A673 (cell line): Measurements from ENCODE around the gene GTPBP6. TPM values are rescaled to one million over a fixed set of nuclear protein-coding genes. Genes with fewer than 3 reads are reported as not detected.

Experiments used
- Bru-seq: library from RNA; stranded (reverse); fragments of 400-500 nt; gene quantifications from one replicate; lab custom pipeline; 2021; lab: Mats Ljungman, UMichigan
- BruChase-seq, 2 experiments: library from RNA; stranded (reverse); fragments of 400-500 nt; gene quantifications; one replicate each; lab custom pipeline; 2021; lab: Mats Ljungman, UMichigan
- BruUV-seq: library from RNA; stranded (reverse); fragments of 400-500 nt; replicated peaks from 2 replicates; lab custom pipeline; 2021; lab: Mats Ljungman, UMichigan
- CTCF ChIA-PET: fragments of 300-600 bp; sonication (Branson Sonifier 250); formaldehyde crosslinking; loops from one replicate; lab custom pipeline; 2022; ENCODE audit warnings: antibody characterized with exemption; lab: Charles Lee
- POLR2A ChIA-PET: fragments of 300-600 bp; sonication (Branson Sonifier 250); formaldehyde crosslinking; loops from one replicate; lab custom pipeline; 2022; ENCODE audit warnings: antibody characterized with exemption; ENCODE audit not compliant: low non-redundant PET; lab: Charles Lee
- DNase-seq: peaks from one replicate; pipeline ENCODE4 v3.0.0-alpha.2; 2015; ENCODE audit warnings: low spot score
- H3K27ac ChIP-seq: fragments of 200-600 bp; sonication (generic); 2 replicates; pipeline ENCODE4 v1.5.1; 2016; ENCODE audit warnings: mixed run types, low read depth, mild to moderate bottlenecking, mixed read lengths, antibody characterized with exemption, low read length; ENCODE audit not compliant: poor library complexity, severe bottlenecking
- H3K27me3 ChIP-seq: fragments of 200-600 bp; sonication (generic); replicated peaks from 2 replicates; pipeline ENCODE4 v1.6.1; 2017; ENCODE audit warnings: mixed run types, low read depth, mild to moderate bottlenecking, mixed read lengths, antibody characterized with exemption, low read length; ENCODE audit not compliant: insufficient read depth, poor library complexity
- H3K36me3 ChIP-seq: fragments of 200-600 bp; sonication (generic); 2 replicates; pipeline ENCODE4 v1.6.1; 2016; ENCODE audit warnings: mixed run types, mild to moderate bottlenecking, mixed read lengths, antibody characterized with exemption, low read length; ENCODE audit not compliant: insufficient read depth, poor library complexity, severe bottlenecking
- H3K4me1 ChIP-seq: fragments of 200-600 bp; sonication (generic); 2 replicates; pipeline ENCODE4 v1.6.1; 2017; ENCODE audit warnings: mixed run types, mild to moderate bottlenecking, mixed read lengths, antibody characterized with exemption, low read length; ENCODE audit not compliant: insufficient read depth, poor library complexity, severe bottlenecking
- H3K4me3 ChIP-seq: fragments of 200-600 bp; sonication (generic); 2 replicates; pipeline ENCODE4 v1.5.1; 2016; ENCODE audit warnings: low read depth, mixed run types, mild to moderate bottlenecking, mixed read lengths, low read length; ENCODE audit not compliant: poor library complexity, severe bottlenecking
- H3K9me3 ChIP-seq: fragments of 200-600 bp; sonication (generic); 2 replicates; pipeline ENCODE4 v1.6.1; 2016; ENCODE audit warnings: mixed run types, low read depth, mild to moderate bottlenecking, mixed read lengths, antibody characterized with exemption, low read length; ENCODE audit not compliant: poor library complexity, severe bottlenecking
- CTCF ChIP-seq: fragments of 300-800, 200-600 bp; sonication (generic); conservative IDR thresholded peaks from 2 replicates; pipeline ENCODE4 v1.5.1; 2017; ENCODE audit warnings: low read depth, mild to moderate bottlenecking, antibody characterized with exemption, low read length, moderate library complexity, mixed read lengths
- EZH2 ChIP-seq: fragments of 200-600 bp; sonication (generic); IDR thresholded peaks from 2 replicates; pipeline ENCODE4 v1.6.1; 2017; ENCODE audit warnings: borderline replicate concordance, low read depth, mild to moderate bottlenecking, mixed read lengths, antibody characterized with exemption, low read length; ENCODE audit not compliant: poor library complexity, severe bottlenecking
- intact Hi-C: fragments of 100-400 bp; cut with micrococcal nuclease; formaldehyde crosslinking; loops from one replicate; pipeline ENCODE4 v1.10.0; 2022; ENCODE audit not compliant: unreplicated experiment
- long read RNA-seq: library from polyadenylated mRNA; stranded (forward); transcript quantifications from one replicate; pipeline ENCODE4 v2.0.0, GENCODE V29; 2022
- total RNA-seq: library from RNA; stranded (reverse); gene quantifications from 2 replicates; pipeline ENCODE4 v1.2.3, GENCODE V29; 2021

Gene GTPBP6
- total RNA-seq (82.3 and 85.1 TPM in 2 replicates), Bru-seq, nascent RNA (percentile 70 among the genes with signal in this experiment), BruChase-seq, experiment 1, labeled RNA remaining after a 2-hour chase (percentile 88 among the genes with signal in this experiment), BruChase-seq, experiment 2, labeled RNA remaining after a 6-hour chase (percentile 96 among the genes with signal in this experiment)
- long read RNA-seq, transcript GTPBP6-201 (10 exons, 1,907 nt), result major isoform, 133 of 175 reads
- long read RNA-seq, partial matches to known transcripts, result 8 of 175 reads
- long read RNA-seq, other reads (novel, unspliced or antisense), result 34 of 175 reads

- Histone ChIP-seq H3K9me3 (no peaks in the 10 kb centered on the region), H3K4me1 (no peaks in the 10 kb centered on the region), H3K27me3 (no peaks in the 10 kb centered on the region), H3K4me3 (peak within 1 kb of the TSS; percentile 98), H3K36me3 (peaks cover 18% of the 10 kb centered on the region), H3K27ac (peak within 1 kb of the TSS; percentile 99)
- ChIA-PET POLR2A (no interaction called here), CTCF (no interaction called here)
- DNase-seq, result peak; percentile 99
- TF ChIP-seq CTCF (peak; percentile 37; the same call in 1 of the 2 replicates), EZH2 (no peak)
- no TSS peak for BruUV-seq
- intact Hi-C loops, result loop anchor here (1.0 kb wide), 1 partner anchor 36 kb away; no protein-coding TSS in a partner anchor
These were observed at the start of gene GTPBP6 for GRCh38 chrX:318739-319578. TSS of gene GTPBP6 (minus strand) at chrX:318796. CDS start at chrX:318787, 9 bp downstream.

- Histone ChIP-seq H3K4me1 (peaks cover 7% of the 10 kb centered on the region), H3K9me3 (no peaks in the 10 kb centered on the region), H3K27me3 (peaks cover 9% of the 10 kb centered on the region), H3K36me3 (no peaks in the 10 kb centered on the region), H3K4me3 (no peak overlapping the region), H3K27ac (no peak overlapping the region)
- intact Hi-C loops, result no loop called here
- ChIA-PET CTCF (no interaction called here), POLR2A (no interaction called here)
- DNase-seq, result no peak
- BruUV-seq, result no TSS peak
- TF ChIP-seq CTCF, result no peak
- no peak for TF ChIP-seq EZH2
These were observed 49.3 kb upstream of the GTPBP6 start for GRCh38 chrX:367866-368265.

GRCh38 chrX:367349-367748 lies 48.8 kb upstream of the GTPBP6 start:
- no peak overlapping the region for H3K27ac ChIP-seq
- POLR2A ChIA-PET, result no interaction called here
- peaks cover 4% of the 10 kb centered on the region for H3K27me3 ChIP-seq
- H3K4me3 ChIP-seq, result no peak overlapping the region
- no peaks in the 10 kb centered on the region for H3K9me3 ChIP-seq
- CTCF ChIA-PET, result no interaction called here
- DNase-seq, result no peak
- TF ChIP-seq CTCF (no peak), EZH2 (no peak)
- intact Hi-C loops, result no loop called here
- peaks cover 7% of the 10 kb centered on the region for H3K4me1 ChIP-seq
- BruUV-seq, result no TSS peak
- H3K36me3 ChIP-seq, result no peaks in the 10 kb centered on the region
